Mesenchymal stem cell (in vitro differentiated cells and primary cell): ENCODE data around the gene CMC2.

Experiments
- DNase-seq: peaks from one replicate; pipeline ENCODE4 v3.0.0-alpha.2; 2013
- H2AFZ ChIP-seq: one replicate; pipeline ENCODE4 v1.6.1; 2013; ENCODE audit warnings: low read depth, mild to moderate bottlenecking, control low read depth, inconsistent platforms, low read length, moderate library complexity
- H2AK5ac ChIP-seq: 2 replicates; pipeline ENCODE4 v1.6.1; 2013; ENCODE audit warnings: low read length, moderate library complexity, mild to moderate bottlenecking, inconsistent platforms; ENCODE audit not compliant: severe bottlenecking
- H2BK120ac ChIP-seq: one replicate; pipeline ENCODE4 v1.6.1; 2013; ENCODE audit warnings: low read depth, mild to moderate bottlenecking, inconsistent platforms, low read length, moderate library complexity
- H2BK12ac ChIP-seq, 2 experiments: one replicate each; pipeline ENCODE4 v1.6.1; 2013; ENCODE audit warnings: inconsistent platforms in 2 of 2, low read length in 2 of 2, mild to moderate bottlenecking in 2 of 2, moderate library complexity in 2 of 2, control low read depth in 1 of 2
- H2BK15ac ChIP-seq: one replicate; pipeline ENCODE4 v1.6.1; 2013; ENCODE audit warnings: mild to moderate bottlenecking, low read depth, inconsistent platforms; ENCODE audit not compliant: poor library complexity, severe bottlenecking
- H2BK5ac ChIP-seq: 2 replicates; pipeline ENCODE4 v1.6.1; 2013; ENCODE audit warnings: low read depth, mild to moderate bottlenecking, low read length, control low read depth, inconsistent platforms; ENCODE audit not compliant: poor library complexity, severe bottlenecking
- H3K14ac ChIP-seq, 2 experiments: one replicate each; pipeline ENCODE4 v1.6.1; 2013; ENCODE audit warnings: inconsistent platforms in 2 of 2, low read length in 2 of 2, control low read depth in 1 of 2, mild to moderate bottlenecking in 1 of 2, moderate library complexity in 1 of 2
- H3K18ac ChIP-seq, 2 experiments: one replicate each; pipeline ENCODE4 v1.6.1; 2013; ENCODE audit warnings: inconsistent platforms in 2 of 2, low read length in 2 of 2, control low read depth in 1 of 2, low read depth in 1 of 2, mild to moderate bottlenecking in 1 of 2
- H3K23ac ChIP-seq, 2 experiments: one replicate each; pipeline ENCODE4 v1.6.1; 2013; ENCODE audit warnings: inconsistent platforms in 2 of 2, low read length in 2 of 2, mild to moderate bottlenecking in 2 of 2, moderate library complexity in 2 of 2, control low read depth in 1 of 2
- H3K27ac ChIP-seq: 2 replicates; pipeline ENCODE4 v1.5.1; 2013; ENCODE audit warnings: mild to moderate bottlenecking, moderate library complexity, low read length, control low read depth, inconsistent platforms; ENCODE audit not compliant: poor library complexity, severe bottlenecking
- H3K27me3 ChIP-seq, 2 experiments: 2 replicates each; pipeline versions ENCODE4 v1.6.1 to v1.7.0; 2013; ENCODE audit warnings: low read length in 2 of 2, mild to moderate bottlenecking in 2 of 2, moderate library complexity in 2 of 2, control low read depth in 1 of 2, inconsistent platforms in 1 of 2; ENCODE audit not compliant: control insufficient read depth in 1 of 2, insufficient read depth in 1 of 2
- H3K36me3 ChIP-seq, 2 experiments: 2 replicates each; pipeline versions ENCODE4 v1.6.1 to v1.7.0; 2013; ENCODE audit warnings: low read length in 2 of 2, control low read depth in 1 of 2, inconsistent platforms in 1 of 2, low read depth in 1 of 2, mild to moderate bottlenecking in 1 of 2; ENCODE audit not compliant: insufficient read depth in 2 of 2, control insufficient read depth in 1 of 2
- H3K4ac ChIP-seq, 2 experiments: one replicate each; pipeline ENCODE4 v1.6.1; 2013; ENCODE audit warnings: inconsistent platforms in 2 of 2, low read length in 2 of 2, mild to moderate bottlenecking in 2 of 2, moderate library complexity in 2 of 2, control low read depth in 1 of 2, low read depth in 1 of 2
- H3K4me1 ChIP-seq: 2 replicates; pipeline ENCODE4 v1.6.1; 2013; ENCODE audit warnings: low read depth, low read length, control low read depth; ENCODE audit not compliant: control insufficient read depth, insufficient read depth
- H3K4me2 ChIP-seq: 2 replicates; pipeline ENCODE4 v1.6.1; 2013; ENCODE audit warnings: low read length, mild to moderate bottlenecking, inconsistent platforms; ENCODE audit not compliant: poor library complexity, severe bottlenecking
- H3K4me3 ChIP-seq, 2 experiments: 2 replicates each; pipeline versions ENCODE4 v1.5.1 to v1.7.0; 2013; ENCODE audit warnings: low read length in 2 of 2, mild to moderate bottlenecking in 2 of 2, control low read depth in 1 of 2, low read depth in 1 of 2; ENCODE audit not compliant: insufficient read depth in 1 of 2
- H3K79me1 ChIP-seq: replicated peaks from 2 replicates; pipeline ENCODE4 v1.6.1; 2013; ENCODE audit warnings: mild to moderate bottlenecking, control low read depth, low read length, inconsistent platforms; ENCODE audit not compliant: poor library complexity, severe bottlenecking
- H3K9ac ChIP-seq: 2 replicates; pipeline ENCODE4 v1.7.0; 2013; ENCODE audit warnings: mild to moderate bottlenecking, low read length, moderate library complexity
- H3K9me3 ChIP-seq: 2 replicates; pipeline ENCODE4 v1.7.0; 2013; ENCODE audit warnings: mild to moderate bottlenecking, low read length; ENCODE audit not compliant: control insufficient read depth
- H4K8ac ChIP-seq: one replicate; pipeline ENCODE4 v1.6.1; 2013; ENCODE audit warnings: inconsistent platforms, mild to moderate bottlenecking, low read length, moderate library complexity
- H4K91ac ChIP-seq: one replicate; pipeline ENCODE4 v1.6.1; 2013; ENCODE audit warnings: mild to moderate bottlenecking, low read length, inconsistent platforms
- WGBS: methylation state at CpG from one replicate; pipeline ENCODE4 v1.1.7; 2013; ENCODE audit warnings: mixed read lengths; 5-methylcytosine and 5-hydroxymethylcytosine counted together

The CMC2 gene

DNA sequence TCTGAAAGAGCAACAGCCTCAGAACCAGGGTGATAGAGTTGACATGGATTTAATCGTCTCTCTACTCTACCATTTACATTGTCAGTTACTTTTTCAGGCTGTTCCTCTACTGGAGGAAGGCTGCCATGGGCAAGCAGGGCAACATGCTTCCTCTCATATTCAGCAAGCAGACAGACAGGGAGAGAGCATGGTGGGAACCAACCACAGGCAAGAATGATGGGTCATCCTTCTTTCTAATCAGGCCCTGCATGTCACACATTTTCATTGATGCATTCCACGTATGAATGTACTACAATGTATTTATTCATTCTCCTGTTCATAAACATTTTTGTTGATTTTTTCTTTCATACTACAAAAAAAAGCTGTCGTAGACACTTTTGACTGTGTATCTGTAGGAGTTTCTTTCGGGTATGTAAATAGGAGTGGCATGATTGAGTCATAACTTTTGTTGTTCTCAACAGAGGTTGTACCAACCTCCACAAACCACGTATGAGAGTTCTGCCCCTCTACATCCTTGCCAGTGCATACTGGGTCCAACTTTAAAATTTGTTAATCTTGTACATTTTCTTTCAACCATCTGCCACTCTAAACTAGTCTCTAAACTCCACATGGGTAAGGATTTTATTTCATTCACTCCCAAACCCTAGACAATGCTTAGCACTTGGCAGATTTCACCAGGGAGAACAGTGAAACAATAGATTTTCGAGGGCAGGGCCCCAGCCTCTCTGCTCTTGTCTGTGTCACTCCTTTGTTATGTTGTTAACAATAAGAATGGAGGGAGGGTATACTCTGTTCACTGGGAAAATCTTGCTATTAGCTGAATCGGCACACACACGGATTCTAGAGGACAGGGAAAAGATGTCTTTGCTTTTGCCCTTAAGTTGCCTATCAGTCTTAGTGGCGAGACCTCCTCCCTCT is 58.7 kb downstream of the CMC2 start:
- Histone ChIP-seq H3K18ac (no peak overlapping the region), H4K91ac (no peak overlapping the region), H3K23ac (no peak overlapping the region), H2BK12ac (no peak overlapping the region), H4K8ac (no peak overlapping the region), H2BK5ac (no peak overlapping the region), H3K27ac (no peak overlapping the region), H3K4ac (no peak overlapping the region), H2AFZ (no peak overlapping the region), H3K4me1 (no peaks in the 10 kb centered on the region), H2AK5ac (no peak overlapping the region), H3K9ac (no peak overlapping the region), H2BK15ac (no peak overlapping the region), H3K9me3 (no peaks in the 10 kb centered on the region), H3K27me3 (peaks cover 0 to 7% of the 10 kb centered on the region in 2 experiments), H3K4me2 (no peak overlapping the region), H3K79me1 (no peaks in the 10 kb centered on the region), H3K14ac (no peak overlapping the region), H3K36me3 (no peaks in the 10 kb centered on the region), H2BK120ac (no peak overlapping the region), H3K4me3 (no peak overlapping the region)
- DNase-seq: no peak
- 87% methylated on average over 8 of the region's 9 CpGs for WGBS

DNA sequence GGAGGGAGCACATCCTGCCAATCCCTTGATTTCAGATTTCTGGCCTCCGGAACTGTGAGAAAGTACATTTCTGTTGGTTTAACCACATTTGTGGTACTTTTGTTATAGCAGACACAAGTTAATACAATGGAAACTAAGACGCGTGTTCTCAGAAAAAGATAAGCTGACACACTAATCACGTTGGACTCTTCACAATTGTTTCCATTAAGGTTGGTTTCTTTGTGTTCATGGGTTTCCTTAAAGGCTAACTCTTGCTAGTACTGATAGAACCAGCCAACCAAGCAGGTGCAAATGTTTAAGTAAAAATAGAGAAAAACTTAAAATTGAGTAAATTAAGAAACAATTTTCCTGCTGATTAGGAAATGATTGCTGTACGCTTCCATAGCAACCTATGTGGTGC is 59.4 kb downstream of the CMC2 start:
- no peak overlapping the region for H3K4ac ChIP-seq
- no peaks in the 10 kb centered on the region for H3K79me1 ChIP-seq
- no peak overlapping the region for H2AK5ac ChIP-seq
- H2BK15ac ChIP-seq: no peak overlapping the region
- no peak overlapping the region for H3K14ac ChIP-seq
- H3K27me3 ChIP-seq: peaks cover 0 to 7% of the 10 kb centered on the region in 2 experiments
- WGBS: 95% methylated on average over 5 of the region's 5 CpGs
- H3K23ac ChIP-seq: no peak overlapping the region
- H2BK5ac ChIP-seq: no peak overlapping the region
- no peaks in the 10 kb centered on the region for H3K36me3 ChIP-seq
- H3K4me3 ChIP-seq: no peak overlapping the region
- H3K27ac ChIP-seq: no peak overlapping the region
- no peak overlapping the region for H4K91ac ChIP-seq
- H3K4me1 ChIP-seq: no peaks in the 10 kb centered on the region
- H4K8ac ChIP-seq: no peak overlapping the region
- H2BK12ac ChIP-seq: no peak overlapping the region
- H3K4me2 ChIP-seq: no peak overlapping the region
- no peak overlapping the region for H2AFZ ChIP-seq
- no peak overlapping the region for H3K18ac ChIP-seq
- H3K9ac ChIP-seq: no peak overlapping the region
- DNase-seq: no peak
- H2BK120ac ChIP-seq: no peak overlapping the region
- H3K9me3 ChIP-seq: no peaks in the 10 kb centered on the region

DNA sequence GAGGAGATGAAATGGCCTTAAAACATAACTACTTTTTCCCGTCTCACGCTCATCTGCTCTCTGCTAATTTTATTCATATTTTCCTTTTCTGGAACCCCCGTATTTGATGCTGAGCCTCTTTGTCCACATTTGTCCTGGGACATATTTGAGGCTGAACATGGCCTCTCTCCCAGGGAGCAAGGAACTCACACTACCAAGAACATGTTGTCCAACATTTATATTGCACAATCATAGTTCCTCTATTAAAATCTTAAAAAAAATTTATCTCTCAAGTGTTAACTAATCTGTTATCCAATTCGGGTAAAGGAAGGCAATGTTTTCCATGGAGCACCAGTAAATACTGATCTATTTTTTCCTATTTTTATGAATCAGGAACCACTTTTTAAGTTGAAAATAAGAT is 60.2 kb downstream of the CMC2 start:
- Histone ChIP-seq H2BK120ac (no peak overlapping the region), H3K27ac (no peak overlapping the region), H2BK5ac (no peak overlapping the region), H2BK15ac (no peak overlapping the region), H4K91ac (no peak overlapping the region), H3K9me3 (no peaks in the 10 kb centered on the region), H3K36me3 (no peaks in the 10 kb centered on the region), H3K14ac (no peak overlapping the region), H3K4me2 (no peak overlapping the region), H3K27me3 (peaks cover 0 to 7% of the 10 kb centered on the region in 2 experiments), H3K23ac (no peak overlapping the region), H2BK12ac (no peak overlapping the region), H3K4me3 (no peak overlapping the region), H3K79me1 (no peaks in the 10 kb centered on the region), H3K18ac (no peak overlapping the region), H3K9ac (no peak overlapping the region), H4K8ac (no peak overlapping the region), H3K4ac (no peak overlapping the region), H2AK5ac (no peak overlapping the region), H2AFZ (no peak overlapping the region), H3K4me1 (no peaks in the 10 kb centered on the region)
- DNase-seq: no peak
- 81% methylated on average over 3 of the region's 4 CpGs for WGBS

DNA sequence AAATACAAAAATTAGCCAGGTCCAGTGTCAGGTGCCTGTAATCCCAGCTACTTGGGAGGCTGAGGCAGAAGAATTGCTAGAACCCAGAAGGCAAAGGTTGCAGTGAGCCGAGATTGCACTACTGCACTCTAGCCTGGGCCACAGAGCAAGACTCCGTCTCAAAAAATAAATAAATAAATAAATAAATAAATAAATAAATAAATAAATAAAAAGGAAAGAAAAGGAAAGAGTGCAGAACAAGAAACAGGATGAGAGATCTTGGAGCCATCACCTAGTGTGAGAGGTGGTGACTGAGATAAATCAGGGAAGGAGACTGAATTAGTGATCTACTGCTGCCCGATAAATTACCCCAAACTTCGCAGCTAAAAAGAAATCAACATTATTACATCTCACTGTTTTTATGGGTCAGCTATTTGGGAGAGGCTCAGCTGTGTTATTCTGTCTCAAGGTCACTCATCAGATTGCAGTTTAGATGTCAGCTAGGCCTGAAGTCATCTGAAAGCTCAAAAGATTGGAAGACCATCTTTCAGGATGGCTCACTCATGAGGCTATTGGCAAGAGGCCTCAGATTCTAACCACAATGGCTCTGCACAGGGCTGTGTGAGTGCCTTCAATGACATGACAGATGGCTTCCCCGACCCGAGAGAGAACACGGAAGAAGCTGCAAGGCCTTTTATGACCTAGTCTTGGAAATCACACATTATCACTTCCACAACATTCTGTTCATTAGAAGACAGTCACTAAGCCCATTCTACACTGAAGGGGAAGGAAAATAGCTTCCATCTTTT is 66.4 kb downstream of the CMC2 start:
- Histone ChIP-seq H3K18ac (no peak overlapping the region), H3K79me1 (no peaks in the 10 kb centered on the region)
- no peak for DNase-seq

More for the DNA sequence above, 66.4 kb downstream of the CMC2 start:
- no peak overlapping the region for H3K14ac ChIP-seq
- peaks cover 0 to 3% of the 10 kb centered on the region in 2 experiments for H3K27me3 ChIP-seq
- H3K4me3 ChIP-seq: no peak overlapping the region
- H3K4ac ChIP-seq: no peak overlapping the region
- H3K4me2 ChIP-seq: no peak overlapping the region
- H3K4me1 ChIP-seq: no peaks in the 10 kb centered on the region
- no peak overlapping the region for H2BK15ac ChIP-seq
- no peak overlapping the region for H3K9ac ChIP-seq
- H3K36me3 ChIP-seq: no peaks in the 10 kb centered on the region
- H2AK5ac ChIP-seq: no peak overlapping the region
- no peaks in the 10 kb centered on the region for H3K9me3 ChIP-seq
- no peak overlapping the region for H2AFZ ChIP-seq
- no peak overlapping the region for H3K27ac ChIP-seq
- 37% methylated on average over 2 of the region's 7 CpGs for WGBS
- H4K8ac ChIP-seq: no peak overlapping the region
- no peak overlapping the region for H2BK5ac ChIP-seq
- H3K23ac ChIP-seq: no peak overlapping the region
- no peak overlapping the region for H2BK12ac ChIP-seq
- no peak overlapping the region for H4K91ac ChIP-seq
- no peak overlapping the region for H2BK120ac ChIP-seq
